SK-N-SH (cell line): Measurements from ENCODE around the gene SPINK5. TPM values are rescaled to one million over a fixed set of nuclear protein-coding genes. Genes with fewer than 3 reads are reported as not detected.

ENCODE experiments used
- CTCF ChIA-PET: fragments of 300-600, 350-600 bp; formaldehyde crosslinking; extraction: SDS; loops from one replicate; lab custom pipeline; 2021; lab: Yijun Ruan, JAX
- POLR2A ChIA-PET: fragments of 350-600 bp; sonication (Branson Sonifier 250); formaldehyde crosslinking; extraction: SDS; loops from one replicate; lab custom pipeline; 2020; ENCODE audit warnings: antibody characterized with exemption, inconsistent platforms; lab: Yijun Ruan, JAX
- DNase-seq: peaks from one replicate; pipeline ENCODE4 v3.0.0; 2012
- H2AFZ ChIP-seq: fragments of 200-600 bp; sonication (generic); 2 replicates; pipeline ENCODE4 v1.8.1; 2016; ENCODE audit warnings: antibody characterized with exemption, mild to moderate bottlenecking, low read depth
- H3F3A ChIP-seq: fragments of 200-600 bp; sonication (generic); replicated peaks from 2 replicates; pipeline ENCODE3; 2016; ENCODE audit warnings: antibody characterized with exemption, mild to moderate bottlenecking; ENCODE audit not compliant: insufficient read depth
- H3K27ac ChIP-seq, 2 experiments: fragments of 200-500 bp in 1 of 2; fragments of 200-600 bp in 1 of 2; sonication (Bioruptor generic) in 1 of 2; sonication (generic), shearing (Covaris generic) in 1 of 2; 2 replicates each; pipeline versions ENCODE4 v1.5.1 to v1.6.1; 2014 to 2016; ENCODE audit warnings: low read depth in 2 of 2, inconsistent platforms in 1 of 2, low read length in 1 of 2, mild to moderate bottlenecking in 1 of 2, mixed read lengths in 1 of 2
- H3K27me3 ChIP-seq: fragments of 200-600 bp; sonication (generic), shearing (Covaris generic); 2 replicates; pipeline ENCODE4 v1.6.1; 2016; ENCODE audit warnings: mixed run types; ENCODE audit not compliant: insufficient read depth
- H3K36me3 ChIP-seq, 2 experiments: fragments of 200-500 bp in 1 of 2; fragments of 200-600 bp in 1 of 2; sonication (Bioruptor generic) in 1 of 2; sonication (generic) in 1 of 2; replicated peaks in 1 of 2; 2 replicates each; pipeline versions ENCODE3 to v1.5.1; 2014 to 2016; ENCODE audit warnings: low read length in 1 of 2, mild to moderate bottlenecking in 1 of 2; ENCODE audit not compliant: insufficient read depth in 2 of 2, control insufficient read depth in 1 of 2
- H3K4me1 ChIP-seq, 2 experiments: fragments of 200-500 bp in 1 of 2; fragments of 200-600 bp in 1 of 2; sonication (Bioruptor generic) in 1 of 2; sonication (generic), shearing (Covaris generic) in 1 of 2; 2 replicates each; pipeline versions ENCODE4 v1.5.1 to v1.6.1; 2014 to 2016; ENCODE audit warnings: low read depth in 1 of 2, low read length in 1 of 2, mixed run types in 1 of 2; ENCODE audit not compliant: insufficient read depth in 2 of 2, control insufficient read depth in 1 of 2
- H3K4me2 ChIP-seq: fragments of 200-600 bp; sonication (generic), shearing (Covaris generic); 2 replicates; pipeline ENCODE4 v1.6.1; 2017; ENCODE audit warnings: mixed run types
- H3K4me3 ChIP-seq, 2 experiments: fragments of 200-500 bp in 1 of 2; fragments of 200-600 bp in 1 of 2; sonication (Bioruptor generic) in 1 of 2; sonication (generic), shearing (Covaris generic) in 1 of 2; 2 replicates each; pipeline versions ENCODE4 v1.5.1 to v1.8.1; 2014 to 2016; ENCODE audit warnings: low read depth in 2 of 2, inconsistent platforms in 1 of 2, low read length in 1 of 2, mild to moderate bottlenecking in 1 of 2, mixed read lengths in 1 of 2, moderate library complexity in 1 of 2
- H3K79me2 ChIP-seq: fragments of 200-600 bp; sonication (generic); 2 replicates; pipeline ENCODE4 v1.8.1; 2017; ENCODE audit warnings: mild to moderate bottlenecking; ENCODE audit not compliant: insufficient read depth
- H3K9ac ChIP-seq: fragments of 200-600 bp; sonication (generic); 2 replicates; pipeline ENCODE4 v1.6.1; 2017; ENCODE audit warnings: mixed run types
- H3K9me2 ChIP-seq: fragments of 200-600 bp; sonication (generic); 2 replicates; pipeline ENCODE4 v1.6.1; 2017; ENCODE audit warnings: mixed run types
- H3K9me3 ChIP-seq: fragments of 200-600 bp; sonication (generic); 2 replicates; pipeline ENCODE4 v1.6.1; 2017; ENCODE audit warnings: mixed run types, mild to moderate bottlenecking, moderate library complexity
- H4K20me1 ChIP-seq: fragments of 200-600 bp; sonication (generic); 2 replicates; pipeline ENCODE4 v1.6.1; 2017; ENCODE audit warnings: mild to moderate bottlenecking, mixed run types; ENCODE audit not compliant: insufficient read depth
- ELF1 ChIP-seq: IDR thresholded peaks from 2 replicates; pipeline ENCODE4 v1.4.0; 2012
- EP300 ChIP-seq, 2 experiments: IDR thresholded peaks; 2 replicates each; pipeline versions ENCODE4 v1.4.0 to v1.6.1; 2012; ENCODE audit warnings: borderline replicate concordance in 1 of 2, low read depth in 1 of 2, low read length in 1 of 2
- FOSL2 ChIP-seq: IDR thresholded peaks from 2 replicates; pipeline ENCODE4 v1.4.0; 2012; ENCODE audit warnings: low read depth, mild to moderate bottlenecking, moderate library complexity, borderline replicate concordance
- FOXJ3 ChIP-seq: sonication (generic); formaldehyde crosslinking; IDR thresholded peaks from 2 replicates; pipeline ENCODE4 v1.5.1; 2020; ENCODE audit warnings: mild to moderate bottlenecking, missing genetic modification reagents
- IRF3 ChIP-seq: fragments of 150-350 bp; IDR thresholded peaks from 2 replicates; pipeline ENCODE4 v1.6.1; 2016; ENCODE audit warnings: mild to moderate bottlenecking, low read depth, low read length
- MAX ChIP-seq: IDR thresholded peaks from 2 replicates; pipeline ENCODE4 v1.4.0; 2012; ENCODE audit warnings: low read depth
- MEF2A ChIP-seq: IDR thresholded peaks from 2 replicates; pipeline ENCODE4 v1.4.0; 2012; ENCODE audit warnings: low read depth, borderline replicate concordance
- NRF1 ChIP-seq: IDR thresholded peaks from 2 replicates; pipeline ENCODE4 v1.6.1; 2012; ENCODE audit warnings: low read depth, mild to moderate bottlenecking, low read length
- RAD21 ChIP-seq: IDR thresholded peaks from 2 replicates; pipeline ENCODE4 v1.6.1; 2012; ENCODE audit warnings: mild to moderate bottlenecking, low read length
- RCOR1 ChIP-seq: fragments of 150-350 bp; IDR thresholded peaks from 2 replicates; pipeline ENCODE4 v1.6.1; 2017; ENCODE audit warnings: antibody characterized with exemption, low read length
- RFX5 ChIP-seq: IDR thresholded peaks from 2 replicates; pipeline ENCODE4 v1.6.1; 2012; ENCODE audit warnings: mild to moderate bottlenecking, improper control_type of control experiment, low read length
- SMC3 ChIP-seq: IDR thresholded peaks from 2 replicates; pipeline ENCODE4 v1.6.1; 2012; ENCODE audit warnings: low read depth, low read length, improper control_type of control experiment
- TAF1 ChIP-seq: IDR thresholded peaks from 2 replicates; pipeline ENCODE4 v1.6.1; 2012; ENCODE audit warnings: low read depth, mild to moderate bottlenecking, low read length, moderate library complexity, borderline replicate concordance
- TCF12 ChIP-seq: IDR thresholded peaks from 2 replicates; pipeline ENCODE4 v1.4.0; 2012
- TEAD4 ChIP-seq: IDR thresholded peaks from 2 replicates; pipeline ENCODE4 v1.4.0; 2012; ENCODE audit warnings: mild to moderate bottlenecking, borderline replicate concordance; ENCODE audit not compliant: insufficient read depth
- YY1 ChIP-seq: IDR thresholded peaks from 2 replicates; pipeline ENCODE4 v1.4.0; 2012; ENCODE audit warnings: low read depth, mild to moderate bottlenecking
- WGBS: methylation state at CpG from one replicate; pipeline ENCODE4 v1.1.6; 2017; ENCODE audit warnings: low lambda C conversion rate; 5-methylcytosine and 5-hydroxymethylcytosine counted together
- polyA plus RNA-seq, 3 experiments: library from polyadenylated mRNA; depleted of rRNA; stranded (reverse); fragments of >200 nt; gene quantifications; 2 replicates each; pipeline ENCODE4 v1.2.3, GENCODE V29; 2012

The SPINK5 gene
- polyA plus RNA-seq, 1 of the 3 experiments (the other 2 are of a cell fraction): not detected

- H3K9me2 ChIP-seq: no peaks in the 10 kb centered on the region
- H3K27ac ChIP-seq: no peak overlapping the region
- no peaks in the 10 kb centered on the region for H3F3A ChIP-seq
- H3K36me3 ChIP-seq: no peaks in the 10 kb centered on the region
- H3K27me3 ChIP-seq: no peaks in the 10 kb centered on the region
- no peak overlapping the region for H3K4me2 ChIP-seq
- no peaks in the 10 kb centered on the region for H3K79me2 ChIP-seq
- H3K9me3 ChIP-seq: no peaks in the 10 kb centered on the region
- TF ChIP-seq NRF1 (no peak), TAF1 (no peak), RFX5 (no peak), MEF2A (no peak), YY1 (no peak), TEAD4 (no peak), FOSL2 (no peak), TCF12 (no peak), RAD21 (no peak), RCOR1 (no peak)
- no peaks in the 10 kb centered on the region for H3K4me1 ChIP-seq
- ChIA-PET POLR2A (no interaction called here), CTCF (interaction anchor here (0.9 kb wide), 1 partner anchor 24 kb away, joined by 3 read pairs; no protein-coding TSS in a partner anchor)
- H3K4me3 ChIP-seq: no peak overlapping the region
- no peaks in the 10 kb centered on the region for H4K20me1 ChIP-seq
- no peak for DNase-seq
- H2AFZ ChIP-seq: no peak overlapping the region
- WGBS: 13% methylated on average over 1 of the region's 1 CpG
- no peak overlapping the region for H3K9ac ChIP-seq
These were observed 19.4 kb downstream of the SPINK5 start for GRCh38 chr5:148083203-148083602.

- no peaks in the 10 kb centered on the region for H3K27me3 ChIP-seq
- no peak overlapping the region for H3K27ac ChIP-seq
- H3F3A ChIP-seq: no peaks in the 10 kb centered on the region
- no peak overlapping the region for H2AFZ ChIP-seq
- no peak overlapping the region for H3K4me3 ChIP-seq
- no peaks in the 10 kb centered on the region for H3K36me3 ChIP-seq
- H3K4me1 ChIP-seq: no peaks in the 10 kb centered on the region
- H3K9me3 ChIP-seq: no peaks in the 10 kb centered on the region
- 59% methylated on average over 2 of the region's 2 CpGs for WGBS
- H3K9ac ChIP-seq: no peak overlapping the region
- no peak for DNase-seq
- no peaks in the 10 kb centered on the region for H4K20me1 ChIP-seq
- no peaks in the 10 kb centered on the region for H3K79me2 ChIP-seq
- TF ChIP-seq FOSL2: no peak
- TF ChIP-seq FOXJ3 (CRISPR knock-in tag): no peak
- TF ChIP-seq MAX: no peak
- no peak for TF ChIP-seq IRF3
- TF ChIP-seq EP300 (IDR thresholded peaks at IDR 0.05; ENCODE audit: borderline replicate concordance in 1 of 2, low read depth in 1 of 2, low read length in 1 of 2): no peak
- TF ChIP-seq SMC3: no peak
- TF ChIP-seq ELF1: no peak
- ChIA-PET CTCF (no interaction called here), POLR2A (no interaction called here)
- H3K4me2 ChIP-seq: no peak overlapping the region
- no peaks in the 10 kb centered on the region for H3K9me2 ChIP-seq
These were observed 20.5 kb downstream of the SPINK5 start for GRCh38 chr5:148084269-148084668.
